ENCODE data around the gene PRPF18. TPM values are rescaled to one million over a fixed set of nuclear protein-coding genes. Genes with fewer than 3 reads are reported as not detected.

PRPF18 gene
- total and polyA plus RNA-seq, 2 of the 4 experiments (the other 2 are of a cell fraction): 10.0 to 16.9 TPM

- Histone ChIP-seq H3K27ac (ENCODE audit: insufficient read depth, low read length) (no peak overlapping the region), H3K4me1 (ENCODE audit: control insufficient read depth, insufficient read depth, low read length) (no peaks in the 10 kb centered on the region), H3K4me2 (ENCODE audit: low read depth, low read length) (no peak overlapping the region), H2AFZ (replicated peaks; ENCODE audit: low read length, poor library complexity) (no peak overlapping the region), H3K36me3 (ENCODE audit: control insufficient read depth, insufficient read depth, low read length) (peaks cover 19% of the 10 kb centered on the region), H3K4me3 (ENCODE audit: insufficient read depth, low read depth, low read length) (no peak overlapping the region), H3K4ac (ENCODE audit: low read depth, low read length) (no peak overlapping the region), H3K27me3 (ENCODE audit: control insufficient read depth, insufficient read depth, low read length) (no peaks in the 10 kb centered on the region), H4K5ac (ENCODE audit: low read depth, low read length) (no peak overlapping the region), H2BK5ac (ENCODE audit: low read depth, low read length, poor library complexity, severe bottlenecking) (no peak overlapping the region), H4K91ac (ENCODE audit: insufficient read depth, low read depth, low read length) (no peak overlapping the region), H2BK20ac (ENCODE audit: low read depth, low read length) (no peak overlapping the region), H2BK15ac (ENCODE audit: low read depth, low read length) (no peak overlapping the region), H2AK5ac (ENCODE audit: low read depth, low read length) (no peak overlapping the region), H4K20me1 (ENCODE audit: insufficient read depth, low read length) (no peaks in the 10 kb centered on the region), H3K9me1 (ENCODE audit: insufficient read depth, low read length) (no peaks in the 10 kb centered on the region; the same call in 1 of the 2 replicates), H3K56ac (ENCODE audit: extremely low read depth, insufficient read depth, low read length) (no peak overlapping the region), H2AK9ac (replicated peaks; ENCODE audit: low read depth, low read length, poor library complexity) (no peak overlapping the region), H2BK120ac (ENCODE audit: low read depth, low read length) (no peak overlapping the region), H4K8ac (ENCODE audit: low read depth in 2 of 2, low read length in 2 of 2) (no peak overlapping the region), H3K23ac (ENCODE audit: low read depth, low read length) (no peak overlapping the region), H3K9me3 (ENCODE audit: control insufficient read depth, insufficient read depth, low read length) (no peaks in the 10 kb centered on the region), H3K9ac (ENCODE audit: low read depth, low read length) (no peak overlapping the region), H3K18ac (ENCODE audit: low read depth, low read length) (no peak overlapping the region), H3K79me1 (ENCODE audit: low read depth in 1 of 2, low read length in 2 of 2) (peaks cover 0 to 4% of the 10 kb centered on the region in 2 experiments; a peak in 2 of 4 replicates), H3K14ac (replicated peaks; ENCODE audit: low read depth, low read length) (no peak overlapping the region)
- in situ Hi-C loops (cut with MboI; ENCODE audit: low sequenced_read_pairs) (no loop called here), dilution Hi-C loops (cut with HindIII; ENCODE audit: low sequenced_read_pairs, unreplicated experiment) (no loop called here), intact Hi-C loops (cut with micrococcal nuclease) (no loop called here)
- TF ChIP-seq CHD1 (IDR thresholded peaks at IDR 0.05; ENCODE audit: low read depth, low read length): no peak
- no peak for TF ChIP-seq SMC3 (IDR thresholded peaks at IDR 0.05; ENCODE audit: low read depth, low read length)
- TF ChIP-seq MAZ (IDR thresholded peaks at IDR 0.05; ENCODE audit: borderline replicate concordance, low read depth, low read length): no peak
- no peak for TF ChIP-seq POLR2A (IDR thresholded peaks at IDR 0.05; ENCODE audit: low read depth, low read length)
- no peak for TF ChIP-seq BHLHE40 (IDR thresholded peaks at IDR 0.05; ENCODE audit: low read depth, low read length)
- no peak for TF ChIP-seq RFX5 (IDR thresholded peaks at IDR 0.05; ENCODE audit: low read depth, low read length)
- TF ChIP-seq MAFK (IDR thresholded peaks at IDR 0.05; ENCODE audit: low read depth, low read length): no peak
- no peak for TF ChIP-seq MXI1 (IDR thresholded peaks at IDR 0.05; ENCODE audit: borderline replicate concordance, low read depth, low read length)
- TF ChIP-seq NFE2L2 (IDR thresholded peaks at IDR 0.05; ENCODE audit: low read depth, low read length): no peak
- no peak for TF ChIP-seq CEBPB (IDR thresholded peaks at IDR 0.05; ENCODE audit: low read depth, low read length)
- no peak for TF ChIP-seq RAD21 (IDR thresholded peaks at IDR 0.05; ENCODE audit: low read length)
- CTCF ChIA-PET: interaction anchor here (0.5 kb wide), 1 partner anchor 1757 kb away, joined by 4 read pairs; no protein-coding TSS in a partner anchor
- BruUV-seq (replicated peaks): no TSS peak
- DNase-seq (no peak), ATAC-seq (ENCODE audit: low read depth) (no peak)
- POLR2A ChIA-PET (ENCODE audit: unreplicated experiment): no interaction called here
Measured at GRCh38 chr10:13630231-13630630, 43.5 kb downstream of the PRPF18 start.

Data from IMR-90 (cell line).